PC-9 (cell line): ENCODE measurements around the gene HAGH. TPM values are rescaled to one million over a fixed set of nuclear protein-coding genes. Genes with fewer than 3 reads are reported as not detected.

Experiments
- BruUV-seq: library from RNA; stranded (reverse); fragments of 400-500 nt; replicated peaks from 2 replicates; lab custom pipeline; 2021; lab: Mats Ljungman, UMichigan
- CTCF ChIA-PET: fragments of 300-600 bp; sonication (Branson Sonifier 250); formaldehyde crosslinking; loops from one replicate; lab custom pipeline; 2022; ENCODE audit warnings: antibody characterized with exemption; lab: Charles Lee
- POLR2A ChIA-PET: fragments of 300-600 bp; sonication (Branson Sonifier 250); formaldehyde crosslinking; loops from one replicate; lab custom pipeline; 2022; ENCODE audit warnings: antibody characterized with exemption; ENCODE audit not compliant: unreplicated experiment; lab: Charles Lee
- DNase-seq, 2 experiments: peaks; one replicate each; pipeline versions ENCODE4 v3.0.0 to v3.0.0-alpha.2; 2015 to 2022; ENCODE audit warnings: mixed read lengths in 1 of 2
- H2AFZ ChIP-seq: fragments of 200-600 bp; sonication (generic); 2 replicates; pipeline ENCODE4 v1.8.1; 2017; ENCODE audit warnings: antibody characterized with exemption
- H3F3A ChIP-seq: fragments of 200-600 bp; sonication (generic); 2 replicates; pipeline ENCODE4 v1.8.1; 2017; ENCODE audit warnings: antibody characterized with exemption, mild to moderate bottlenecking, low read depth; ENCODE audit not compliant: insufficient read depth
- H3K27ac ChIP-seq: fragments of 200-600 bp; sonication (generic); 2 replicates; pipeline ENCODE4 v1.6.1; 2016; ENCODE audit warnings: mixed run types
- H3K27me3 ChIP-seq: fragments of 200-600 bp; sonication (generic); 2 replicates; pipeline ENCODE4 v1.6.1; 2016; ENCODE audit warnings: low read depth, mixed run types; ENCODE audit not compliant: insufficient read depth
- H3K36me3 ChIP-seq: fragments of 200-600 bp; sonication (generic); 2 replicates; pipeline ENCODE4 v1.6.1; 2016; ENCODE audit warnings: low read depth, mixed run types
- H3K4me1 ChIP-seq: fragments of 200-600 bp; sonication (generic); replicated peaks from 2 replicates; pipeline ENCODE4 v1.6.1; 2016; ENCODE audit warnings: mixed run types; ENCODE audit not compliant: insufficient read depth
- H3K4me2 ChIP-seq: fragments of 200-600 bp; sonication (generic); 2 replicates; pipeline ENCODE4 v1.6.1; 2017; ENCODE audit warnings: mixed run types
- H3K4me3 ChIP-seq: fragments of 200-600 bp; sonication (generic); 2 replicates; pipeline ENCODE4 v1.6.1; 2016; ENCODE audit warnings: mixed run types
- H3K79me2 ChIP-seq: fragments of 200-600 bp; sonication (generic); 2 replicates; pipeline ENCODE4 v1.6.1; 2017; ENCODE audit warnings: low read depth, mixed run types
- H3K9me2 ChIP-seq: fragments of 200-600 bp; sonication (generic); 2 replicates; pipeline ENCODE4 v1.8.1; 2017; ENCODE audit warnings: mild to moderate bottlenecking; ENCODE audit not compliant: insufficient read depth
- H3K9me3 ChIP-seq: fragments of 200-600 bp; sonication (generic); 2 replicates; pipeline ENCODE4 v1.8.1; 2016; ENCODE audit warnings: low read depth; ENCODE audit not compliant: insufficient read depth
- H4K20me1 ChIP-seq: fragments of 200-600 bp; sonication (generic); 2 replicates; pipeline ENCODE4 v1.8.1; 2017; ENCODE audit not compliant: insufficient read depth
- EZH2 ChIP-seq: fragments of 200-600 bp; sonication (generic); IDR thresholded peaks from 2 replicates; pipeline ENCODE4 v1.8.0; 2017; ENCODE audit warnings: antibody characterized with exemption, low read depth
- intact Hi-C: fragments of 100-400 bp; cut with micrococcal nuclease; formaldehyde crosslinking; loops from one replicate; pipeline ENCODE4 v1.10.0; 2022; ENCODE audit not compliant: unreplicated experiment
- total RNA-seq: library from RNA; stranded (reverse); gene quantifications from 2 replicates; pipeline ENCODE4 v1.2.3, GENCODE V29; 2021
- TF ChIP-seq, protein P1 (sequence below): fragments of 200-600 bp; sonication (generic); conservative IDR thresholded peaks from 2 replicates; pipeline ENCODE4 v1.6.1; 2017; ENCODE audit warnings: mixed run types, antibody characterized with exemption, mild to moderate bottlenecking, moderate library complexity

HAGH gene
- total RNA-seq, 1 experiment from 2014 or later, result 51.8 TPM

DNA sequence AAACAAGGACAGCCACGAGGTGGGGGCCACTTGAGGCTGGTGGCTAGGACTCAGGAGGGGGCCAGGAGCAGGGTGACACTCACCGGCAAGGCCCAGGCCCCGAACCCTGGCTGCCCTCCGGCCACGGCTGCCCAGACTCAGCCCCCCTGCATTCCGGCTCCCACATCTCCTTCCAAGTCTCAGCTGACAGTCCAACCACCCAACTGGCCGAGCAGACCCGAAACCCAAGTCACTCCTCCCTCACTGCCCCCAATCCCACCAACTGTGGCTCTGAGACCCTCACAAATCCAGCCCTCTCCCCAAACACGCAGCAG, 9.4 kb downstream of the HAGH start:
- H3K9me3 ChIP-seq, result no peaks in the 10 kb centered on the region
- intact Hi-C loops, result no loop called here
- TF ChIP-seq EZH2, result no peak
- TF ChIP-seq, protein P1, sequence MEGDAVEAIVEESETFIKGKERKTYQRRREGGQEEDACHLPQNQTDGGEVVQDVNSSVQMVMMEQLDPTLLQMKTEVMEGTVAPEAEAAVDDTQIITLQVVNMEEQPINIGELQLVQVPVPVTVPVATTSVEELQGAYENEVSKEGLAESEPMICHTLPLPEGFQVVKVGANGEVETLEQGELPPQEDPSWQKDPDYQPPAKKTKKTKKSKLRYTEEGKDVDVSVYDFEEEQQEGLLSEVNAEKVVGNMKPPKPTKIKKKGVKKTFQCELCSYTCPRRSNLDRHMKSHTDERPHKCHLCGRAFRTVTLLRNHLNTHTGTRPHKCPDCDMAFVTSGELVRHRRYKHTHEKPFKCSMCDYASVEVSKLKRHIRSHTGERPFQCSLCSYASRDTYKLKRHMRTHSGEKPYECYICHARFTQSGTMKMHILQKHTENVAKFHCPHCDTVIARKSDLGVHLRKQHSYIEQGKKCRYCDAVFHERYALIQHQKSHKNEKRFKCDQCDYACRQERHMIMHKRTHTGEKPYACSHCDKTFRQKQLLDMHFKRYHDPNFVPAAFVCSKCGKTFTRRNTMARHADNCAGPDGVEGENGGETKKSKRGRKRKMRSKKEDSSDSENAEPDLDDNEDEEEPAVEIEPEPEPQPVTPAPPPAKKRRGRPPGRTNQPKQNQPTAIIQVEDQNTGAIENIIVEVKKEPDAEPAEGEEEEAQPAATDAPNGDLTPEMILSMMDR, result no peak
- no peak overlapping the region for H3K4me2 ChIP-seq
- H3K4me3 ChIP-seq, result no peak overlapping the region
- H3K79me2 ChIP-seq, result no peaks in the 10 kb centered on the region
- CTCF ChIA-PET, result no interaction called here
- no peaks in the 10 kb centered on the region for H3K27me3 ChIP-seq
- H2AFZ ChIP-seq, result no peak overlapping the region
- H4K20me1 ChIP-seq, result no peaks in the 10 kb centered on the region
- 0 out of 2 replicates have a peak, but pooled peaks cover 6% of the 10 kb centered on the region for H3K36me3 ChIP-seq
- no peak for DNase-seq
- no peaks in the 10 kb centered on the region for H3K4me1 ChIP-seq
- no TSS peak for BruUV-seq
- no peaks in the 10 kb centered on the region for H3K9me2 ChIP-seq
- POLR2A ChIA-PET, result no interaction called here
- H3K27ac ChIP-seq, result no peak overlapping the region
- peaks cover 9% of the 10 kb centered on the region; the same call in 1 of the 2 replicates for H3F3A ChIP-seq

DNA sequence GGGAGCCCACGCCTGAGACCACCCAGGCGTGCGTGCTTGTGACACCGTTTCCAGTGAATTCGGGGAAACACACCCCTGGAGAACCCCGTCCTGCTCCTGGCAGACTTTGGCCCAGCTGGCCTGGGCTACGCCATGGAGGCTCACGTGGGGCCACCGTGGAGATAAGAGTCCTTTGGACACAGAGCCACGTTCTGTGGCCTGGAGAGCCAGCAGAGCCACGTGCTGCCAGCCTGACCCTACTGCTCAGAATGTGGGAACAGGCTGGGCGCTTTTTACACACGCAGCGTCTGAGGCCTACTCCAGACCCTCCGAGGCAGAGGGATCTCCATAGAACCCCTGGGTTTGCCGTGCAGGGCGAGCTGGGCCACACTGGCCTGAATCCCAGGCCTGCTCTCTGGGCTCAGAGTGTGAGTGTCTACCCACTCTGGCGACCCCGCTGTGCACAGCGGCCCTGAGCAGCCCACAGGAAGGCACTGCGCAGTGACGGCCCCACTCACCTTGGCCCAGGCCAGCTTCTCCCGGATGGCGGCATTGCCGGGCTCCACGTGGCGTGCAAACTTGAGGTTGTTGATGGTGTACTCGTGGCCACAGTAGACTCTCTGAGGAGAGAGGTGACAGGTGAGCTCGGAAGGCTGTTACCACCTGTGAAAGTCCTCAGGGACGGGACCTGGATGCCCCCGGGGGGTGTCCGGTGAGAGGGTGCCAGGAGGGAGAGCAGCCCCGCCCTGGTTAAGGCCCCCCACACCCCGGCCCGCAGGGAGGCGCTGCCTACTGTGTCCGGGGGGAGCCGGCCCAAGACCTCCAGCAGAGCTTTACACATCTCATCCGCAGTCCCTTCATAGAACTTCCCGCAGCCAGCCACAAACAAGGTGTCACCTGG, 10.0 kb downstream of the HAGH start:
- intact Hi-C loops, result no loop called here
- H4K20me1 ChIP-seq, result no peaks in the 10 kb centered on the region
- H2AFZ ChIP-seq, result no peak overlapping the region
- no peaks in the 10 kb centered on the region for H3K9me2 ChIP-seq
- TF ChIP-seq, protein P1, result no peak
- H3K4me3 ChIP-seq, result no peak overlapping the region
- POLR2A ChIA-PET, result no interaction called here
- H3K79me2 ChIP-seq, result no peaks in the 10 kb centered on the region
- no peak for DNase-seq
- no peaks in the 10 kb centered on the region for H3K27me3 ChIP-seq
- BruUV-seq, result no TSS peak
- no peaks in the 10 kb centered on the region for H3K9me3 ChIP-seq
- H3F3A ChIP-seq, result peaks cover 9% of the 10 kb centered on the region; the same call in 1 of the 2 replicates
- H3K27ac ChIP-seq, result no peak overlapping the region
- H3K4me2 ChIP-seq, result no peak overlapping the region
- CTCF ChIA-PET, result no interaction called here
- H3K4me1 ChIP-seq, result no peaks in the 10 kb centered on the region
- H3K36me3 ChIP-seq, result 0 out of 2 replicates have a peak, but pooled peaks cover 6% of the 10 kb centered on the region

- no peaks in the 10 kb centered on the region for H3K79me2 ChIP-seq
- POLR2A ChIA-PET, result no interaction called here
- H3K4me3 ChIP-seq, result no peak overlapping the region
- CTCF ChIA-PET, result no interaction called here
- no peak overlapping the region for H2AFZ ChIP-seq
- H3F3A ChIP-seq, result peaks cover 9% of the 10 kb centered on the region; the same call in 1 of the 2 replicates
- no peaks in the 10 kb centered on the region for H3K9me2 ChIP-seq
- H4K20me1 ChIP-seq, result no peaks in the 10 kb centered on the region
- no peaks in the 10 kb centered on the region for H3K9me3 ChIP-seq
- H3K36me3 ChIP-seq, result 0 out of 2 replicates have a peak, but pooled peaks cover 6% of the 10 kb centered on the region
- H3K4me1 ChIP-seq, result no peaks in the 10 kb centered on the region
- H3K27ac ChIP-seq, result no peak overlapping the region
- intact Hi-C loops, result no loop called here
- DNase-seq, result no peak
- H3K27me3 ChIP-seq, result no peaks in the 10 kb centered on the region
- BruUV-seq, result no TSS peak
- TF ChIP-seq, protein P1, result no peak
- no peak for TF ChIP-seq EZH2
- H3K4me2 ChIP-seq, result no peak overlapping the region
These were observed 11.2 kb downstream of the HAGH start for GRCh38 chr16:1815461-1815860.
